ENCODE measurements around the gene ARHGAP42. TPM values are rescaled to one million over a fixed set of nuclear protein-coding genes. Genes with fewer than 3 reads are reported as not detected.

ARHGAP42 gene
- total and polyA plus RNA-seq, 10 donors, result 3.5 to 31.0 (median 19.6) TPM

GRCh38 chr11:100761841-100762240, 74.8 kb downstream of the ARHGAP42 start:
- no peaks in the 10 kb centered on the region for H3K36me3 ChIP-seq
- peaks cover 0 to 4% (median 0%) of the 10 kb centered on the region in 6 donors for H3K4me1 ChIP-seq
- no peak for TF ChIP-seq POLR2A (IDR thresholded peaks at IDR 0.05)
- TF ChIP-seq POLR2AphosphoS5 (IDR thresholded peaks at IDR 0.05), result no peak
- TF ChIP-seq, protein P1, sequence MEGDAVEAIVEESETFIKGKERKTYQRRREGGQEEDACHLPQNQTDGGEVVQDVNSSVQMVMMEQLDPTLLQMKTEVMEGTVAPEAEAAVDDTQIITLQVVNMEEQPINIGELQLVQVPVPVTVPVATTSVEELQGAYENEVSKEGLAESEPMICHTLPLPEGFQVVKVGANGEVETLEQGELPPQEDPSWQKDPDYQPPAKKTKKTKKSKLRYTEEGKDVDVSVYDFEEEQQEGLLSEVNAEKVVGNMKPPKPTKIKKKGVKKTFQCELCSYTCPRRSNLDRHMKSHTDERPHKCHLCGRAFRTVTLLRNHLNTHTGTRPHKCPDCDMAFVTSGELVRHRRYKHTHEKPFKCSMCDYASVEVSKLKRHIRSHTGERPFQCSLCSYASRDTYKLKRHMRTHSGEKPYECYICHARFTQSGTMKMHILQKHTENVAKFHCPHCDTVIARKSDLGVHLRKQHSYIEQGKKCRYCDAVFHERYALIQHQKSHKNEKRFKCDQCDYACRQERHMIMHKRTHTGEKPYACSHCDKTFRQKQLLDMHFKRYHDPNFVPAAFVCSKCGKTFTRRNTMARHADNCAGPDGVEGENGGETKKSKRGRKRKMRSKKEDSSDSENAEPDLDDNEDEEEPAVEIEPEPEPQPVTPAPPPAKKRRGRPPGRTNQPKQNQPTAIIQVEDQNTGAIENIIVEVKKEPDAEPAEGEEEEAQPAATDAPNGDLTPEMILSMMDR (IDR thresholded peaks at IDR 0.05 in 8 of 11, conservative IDR thresholded peaks at IDR 0.05 in 3 of 11), result no peak
- no peak for DNase-seq
- H3K27me3 ChIP-seq (replicated peaks in 1 of 7), result no peaks in the 10 kb centered on the region
- H3K27ac ChIP-seq, result no peak overlapping the region
- no peak overlapping the region for H3K4me3 ChIP-seq
- no peaks in the 10 kb centered on the region for H3K9me3 ChIP-seq
- intact Hi-C loops (cut with DNase I; ENCODE audit: low total_unique reads), result no loop called here
- WGBS, 5 donors, result 81 to 93% (median 89%) methylated on average over 6 of the region's 6 CpGs

GRCh38 chr11:100766764-100767163, 79.7 kb downstream of the ARHGAP42 start:
- H3K9me3 ChIP-seq, result no peaks in the 10 kb centered on the region
- H3K36me3 ChIP-seq, result peaks cover 0 to 11% (median 0%) of the 10 kb centered on the region in 6 donors
- no peak overlapping the region for H3K4me3 ChIP-seq
- TF ChIP-seq, protein P1 (IDR thresholded peaks at IDR 0.05 in 8 of 11, conservative IDR thresholded peaks at IDR 0.05 in 3 of 11), result no peak
- intact Hi-C loops (cut with DNase I; ENCODE audit: low total_unique reads), result no loop called here
- H3K4me1 ChIP-seq, result no peaks in the 10 kb centered on the region
- H3K27me3 ChIP-seq (replicated peaks in 1 of 7), result no peaks in the 10 kb centered on the region
- WGBS, 5 donors, result 80 to 92% (median 85%) methylated on average over 2 of the region's 2 CpGs
- no peak overlapping the region for H3K27ac ChIP-seq
- no peak for DNase-seq

- no peak for DNase-seq
- intact Hi-C loops (cut with DNase I; ENCODE audit: low total_unique reads), result no loop called here
- whole genome bisulfite sequencing, 5 donors, result 56 to 77% (median 68%) methylated on average over 1 of the region's 1 CpG
- no peak for TF ChIP-seq POLR2A (IDR thresholded peaks at IDR 0.05)
- no peak for TF ChIP-seq POLR2AphosphoS5 (IDR thresholded peaks at IDR 0.05)
- TF ChIP-seq, protein P1 (IDR thresholded peaks at IDR 0.05 in 8 of 11, conservative IDR thresholded peaks at IDR 0.05 in 3 of 11), result no peak
- Histone ChIP-seq H3K4me1 (no peaks in the 10 kb centered on the region), H3K27ac (no peak overlapping the region), H3K36me3 (peaks cover 0 to 13% (median 0%) of the 10 kb centered on the region in 6 donors), H3K27me3 (replicated peaks in 1 of 7) (no peaks in the 10 kb centered on the region), H3K9me3 (no peaks in the 10 kb centered on the region), H3K4me3 (no peak overlapping the region)
These were observed 82.1 kb downstream of the ARHGAP42 start for GRCh38 chr11:100769165-100769564.

DNA sequence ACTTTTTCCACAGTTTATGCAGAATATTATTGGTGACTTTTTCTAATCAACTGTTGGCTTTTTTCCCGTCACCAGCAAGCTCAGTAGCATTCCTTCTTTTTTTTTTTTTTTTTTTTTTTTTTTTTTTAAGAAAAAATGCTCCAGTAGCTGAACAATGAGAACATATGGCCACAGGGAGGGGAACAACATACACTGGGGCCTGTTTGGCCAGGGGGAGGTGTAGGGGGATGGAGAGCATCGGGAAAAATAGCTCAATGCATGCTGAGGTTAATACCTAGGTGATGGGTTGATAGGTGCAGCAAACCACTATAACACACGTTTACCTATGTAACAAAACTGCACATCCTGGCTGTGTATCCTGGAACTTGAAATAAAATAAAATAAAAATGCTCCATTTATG, 82.5 kb downstream of the ARHGAP42 start:
- Histone ChIP-seq H3K36me3 (peaks cover 0 to 16% (median 0%) of the 10 kb centered on the region in 6 donors), H3K4me3 (no peak overlapping the region), H3K27ac (no peak overlapping the region), H3K4me1 (no peaks in the 10 kb centered on the region), H3K9me3 (no peaks in the 10 kb centered on the region), H3K27me3 (replicated peaks in 1 of 7) (no peaks in the 10 kb centered on the region)
- TF ChIP-seq, protein P1 (IDR thresholded peaks at IDR 0.05 in 8 of 11, conservative IDR thresholded peaks at IDR 0.05 in 3 of 11), result no peak
- TF ChIP-seq POLR2A (IDR thresholded peaks at IDR 0.05) (no peak), POLR2AphosphoS5 (IDR thresholded peaks at IDR 0.05) (no peak)
- DNase-seq, result no peak
- 64 to 87% (median 77%) methylated on average over 3 of the region's 3 CpGs for WGBS, 5 donors
- intact Hi-C loops (cut with DNase I; ENCODE audit: low total_unique reads), result no loop called here

Measured in spleen (tissue), 11 donors.